ENCODE measurements around the gene STARD3. TPM values are rescaled to one million over a fixed set of nuclear protein-coding genes. Genes with fewer than 3 reads are reported as not detected.

STARD3 gene
- total and polyA plus RNA-seq, 9 of the 15 experiments (the other 6 are each of a cell fraction or from before 2014, with no cell fraction given), result 0.63 to 87.0 (median 46.0) TPM

- TF ChIP-seq BRF2 (IDR thresholded peaks at IDR 0.05; ENCODE audit: borderline replicate concordance, insufficient read depth, insufficient read length), result no peak
- TF ChIP-seq WHSC1 (IDR thresholded peaks at IDR 0.05; ENCODE audit: low read length), result no peak
- TF ChIP-seq PRPF4 (IDR thresholded peaks at IDR 0.05; ENCODE audit: insufficient read depth, low read depth, low read length, poor library complexity, severe bottlenecking), result no peak
- no peak for TF ChIP-seq FOXA3 (CRISPR knock-in tag; conservative IDR thresholded peaks at IDR 0.05 in 1 of 2, IDR thresholded peaks at IDR 0.05 in 1 of 2)
- TF ChIP-seq SMARCB1 (IDR thresholded peaks at IDR 0.05; ENCODE audit: insufficient read length, low read depth), result no peak
- TF ChIP-seq ELF2 (CRISPR knock-in tag; IDR thresholded peaks at IDR 0.05), result peak; percentile 93
- peak; percentile 84 for TF ChIP-seq ETV1 (tag; conservative IDR thresholded peaks at IDR 0.05; ENCODE audit: low read depth)
- TF ChIP-seq ZNF584 (CRISPR knock-in tag; IDR thresholded peaks at IDR 0.05; ENCODE audit: low read depth), result no peak
- no peak for TF ChIP-seq ELK1 (CRISPR knock-in tag; IDR thresholded peaks at IDR 0.05)
- no peak for TF ChIP-seq ZNF561 (CRISPR knock-in tag; conservative IDR thresholded peaks at IDR 0.05)
- no peak for TF ChIP-seq NCOR1 (IDR thresholded peaks at IDR 0.05)
- peak; percentile 69 for TF ChIP-seq HMGN3 (IDR thresholded peaks at IDR 0.05; ENCODE audit: borderline replicate concordance, extremely low read depth, insufficient read length, low read depth, low read length)
- TF ChIP-seq ZC3H11A (IDR thresholded peaks at IDR 0.05; ENCODE audit: low read depth, low read length), result no peak
- no peak for TF ChIP-seq GTF2B (IDR thresholded peaks at IDR 0.05; ENCODE audit: extremely low read depth, insufficient read length)
- TF ChIP-seq ZNF23 (CRISPR knock-in tag; IDR thresholded peaks at IDR 0.05), result no peak
- no peak for TF ChIP-seq CEBPB (tag; IDR thresholded peaks at IDR 0.05)
- no peak for TF ChIP-seq SAFB2 (IDR thresholded peaks at IDR 0.05; ENCODE audit: borderline replicate concordance, low read depth, low read length, severe bottlenecking)
- TF ChIP-seq RBM39 (optimal IDR thresholded peaks at IDR 0.05; ENCODE audit: low read depth, low read length), result no peak
- TF ChIP-seq MCM5 (IDR thresholded peaks at IDR 0.05; ENCODE audit: low read depth), result no peak
- no peak for TF ChIP-seq ZNF644 (tag; IDR thresholded peaks at IDR 0.05; ENCODE audit: low read depth)
- TF ChIP-seq RBM15 (IDR thresholded peaks at IDR 0.05; ENCODE audit: insufficient read depth, low read length), result no peak
- peak; percentile 90 for TF ChIP-seq GABPB1 (CRISPR knock-in tag; IDR thresholded peaks at IDR 0.05)
- TF ChIP-seq ILK (tag; IDR thresholded peaks at IDR 0.05; ENCODE audit: borderline replicate concordance, low read depth), result no peak
Measured at GRCh38 chr17:39687546-39688474, 50.9 kb downstream of the STARD3 start, which contains the start of gene PGAP3 (continued).
